Ishikawa (cell line): ENCODE data around the gene JAML.

Experiments used
- CEBPB ChIP-seq: IDR thresholded peaks from 2 replicates; pipeline ENCODE4 v1.6.1; 2012
- CREB1 ChIP-seq: IDR thresholded peaks from 2 replicates; pipeline ENCODE4 v1.6.1; 2012; ENCODE audit warnings: low read depth
- EGR1 ChIP-seq: IDR thresholded peaks from 2 replicates; pipeline ENCODE4 v1.6.1; 2012
- EP300 ChIP-seq: IDR thresholded peaks from 2 replicates; pipeline ENCODE4 v1.6.1; 2012; ENCODE audit warnings: borderline replicate concordance
- FOXM1 ChIP-seq: IDR thresholded peaks from 2 replicates; pipeline ENCODE4 v1.6.1; 2012; ENCODE audit warnings: low read depth, borderline replicate concordance
- MAX ChIP-seq: IDR thresholded peaks from 2 replicates; pipeline ENCODE4 v1.6.1; 2012
- NFIC ChIP-seq: IDR thresholded peaks from 2 replicates; pipeline ENCODE4 v1.6.1; 2012
- RAD21 ChIP-seq: IDR thresholded peaks from 2 replicates; pipeline ENCODE4 v1.6.1; 2012; ENCODE audit warnings: low read depth
- REST ChIP-seq: IDR thresholded peaks from 2 replicates; pipeline ENCODE4 v1.6.1; 2012; ENCODE audit warnings: low read depth, mild to moderate bottlenecking
- TAF1 ChIP-seq: IDR thresholded peaks from 2 replicates; pipeline ENCODE4 v1.6.1; 2012; ENCODE audit warnings: low read depth, mild to moderate bottlenecking
- TCF12 ChIP-seq: IDR thresholded peaks from 2 replicates; pipeline ENCODE4 v1.6.1; 2012; ENCODE audit warnings: low read depth
- TEAD4 ChIP-seq: IDR thresholded peaks from 2 replicates; pipeline ENCODE4 v1.6.1; 2012
- USF1 ChIP-seq: IDR thresholded peaks from 2 replicates; pipeline ENCODE4 v1.6.1; 2012
- YY1 ChIP-seq: IDR thresholded peaks from 2 replicates; pipeline ENCODE4 v1.6.1; 2012; ENCODE audit warnings: low read depth
- ZBTB7A ChIP-seq: IDR thresholded peaks from 2 replicates; pipeline ENCODE4 v1.6.1; 2012; ENCODE audit warnings: low read depth

Gene JAML

GRCh38 chr11:118209033-118209432 lies 15.8 kb downstream of the JAML start:
- TF ChIP-seq MAX: no peak
- no peak for TF ChIP-seq FOXM1
- TF ChIP-seq YY1: no peak
- no peak for TF ChIP-seq CEBPB
- no peak for TF ChIP-seq EP300
- no peak for TF ChIP-seq REST
- no peak for TF ChIP-seq EGR1
- TF ChIP-seq TAF1: no peak
- TF ChIP-seq NFIC: no peak

- TF ChIP-seq USF1 (no peak), MAX (no peak)
Observed at GRCh38 chr11:118207079-118207478, 17.7 kb downstream of the JAML start.

- TF ChIP-seq ZBTB7A: no peak
- TF ChIP-seq EGR1: no peak
- TF ChIP-seq TCF12: no peak
- TF ChIP-seq MAX: no peak
- TF ChIP-seq CEBPB: no peak
- TF ChIP-seq RAD21: no peak
- no peak for TF ChIP-seq YY1
- no peak for TF ChIP-seq NFIC
- no peak for TF ChIP-seq FOXM1
- TF ChIP-seq TEAD4: no peak
- no peak for TF ChIP-seq TAF1
- TF ChIP-seq EP300: no peak
- no peak for TF ChIP-seq REST
Observed at GRCh38 chr11:118206391-118207031, 18.3 kb downstream of the JAML start.

DNA sequence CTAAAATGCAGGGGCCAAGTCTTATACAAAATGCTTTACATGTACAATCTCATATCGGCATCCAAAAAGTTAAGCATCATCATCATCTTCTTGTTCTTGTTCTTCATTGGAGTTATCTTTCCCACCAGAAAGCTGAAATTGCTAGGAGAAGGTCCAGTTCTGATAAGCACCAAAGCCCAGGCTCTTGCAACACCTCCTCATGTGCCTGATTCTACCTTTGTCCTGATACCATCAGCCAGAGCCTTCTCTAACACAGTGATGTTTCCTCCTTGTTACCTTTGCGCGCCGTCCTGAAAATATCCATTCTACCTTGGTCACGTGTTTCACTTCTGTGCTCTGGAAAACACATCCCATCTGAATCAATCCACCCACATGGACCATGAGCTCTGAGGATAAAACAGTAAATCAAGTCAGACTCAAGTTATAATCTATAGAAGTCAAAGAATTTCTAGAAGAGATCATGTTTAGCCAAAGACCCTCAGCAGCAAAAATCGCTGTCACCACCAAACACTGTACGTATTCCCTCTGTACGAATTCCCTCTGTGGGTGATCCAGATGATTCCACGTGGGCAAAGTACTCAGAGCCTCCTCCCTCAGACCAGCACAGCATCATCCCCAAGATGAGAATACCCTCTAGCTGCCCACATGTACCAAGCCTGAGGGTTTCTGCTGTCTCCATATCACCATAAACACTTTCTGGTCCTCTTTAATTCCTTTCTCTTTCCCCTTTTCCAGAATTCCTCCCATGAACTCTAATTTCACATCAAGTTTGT lies 19.0 kb downstream of the JAML start:
- no peak for TF ChIP-seq NFIC
- TF ChIP-seq FOXM1: no peak
- no peak for TF ChIP-seq TEAD4
- TF ChIP-seq CREB1: no peak
- no peak for TF ChIP-seq USF1
- no peak for TF ChIP-seq TCF12
- no peak for TF ChIP-seq REST
- no peak for TF ChIP-seq MAX
